HCT116 (cell line): Measurements from ENCODE around the gene NFE2L3.

Source experiments
- CBX3 ChIP-seq: IDR thresholded peaks from 2 replicates; pipeline ENCODE4 v1.6.1; 2012; ENCODE audit warnings: low read depth
- CEBPB ChIP-seq: IDR thresholded peaks from 2 replicates; pipeline ENCODE4 v1.6.1; 2012; ENCODE audit warnings: low read depth
- EGR1 ChIP-seq: IDR thresholded peaks from 2 replicates; pipeline ENCODE4 v1.6.1; 2012; ENCODE audit warnings: low read depth
- EZH2 ChIP-seq: fragments of 200-600 bp; sonication (generic); IDR thresholded peaks from 2 replicates; pipeline ENCODE4 v1.6.1; 2017; ENCODE audit warnings: antibody characterized with exemption, mixed run types
- EZH2phosphoT487 ChIP-seq: fragments of 200-600 bp; IDR thresholded peaks from 2 replicates; pipeline ENCODE4 v1.6.1; 2018; ENCODE audit warnings: antibody characterized with exemption, borderline replicate concordance
- POLR2A ChIP-seq: IDR thresholded peaks from 2 replicates; pipeline ENCODE4 v1.7.0; 2011; ENCODE audit warnings: borderline replicate concordance; ENCODE audit not compliant: insufficient read depth, insufficient read length; ENCODE audit errors: extremely low read depth
- POLR2AphosphoS5 ChIP-seq: IDR thresholded peaks from 2 replicates; pipeline ENCODE4 v1.6.1; 2011; ENCODE audit warnings: mild to moderate bottlenecking, low read depth, low read length, moderate library complexity
- YY1 ChIP-seq: IDR thresholded peaks from 2 replicates; pipeline ENCODE4 v1.6.1; 2011; ENCODE audit warnings: low read length, low read depth, moderate library complexity, mild to moderate bottlenecking; ENCODE audit not compliant: insufficient replicate concordance; ENCODE audit errors: extremely low read depth
- ZBTB33 ChIP-seq: IDR thresholded peaks from 2 replicates; pipeline ENCODE4 v1.6.1; 2011; ENCODE audit warnings: mild to moderate bottlenecking, low read length, moderate library complexity; ENCODE audit not compliant: insufficient replicate concordance; ENCODE audit errors: extremely low read depth
- TF ChIP-seq, protein P1 (sequence below), 3 experiments: fragments of 200-600 bp in 1 of 3; sonication (generic) in 1 of 3; IDR thresholded peaks in 2 of 3; conservative IDR thresholded peaks in 1 of 3; 2 replicates each; pipeline ENCODE4 v1.5.1; 2012 to 2017; ENCODE audit warnings: low read depth in 2 of 3, low read length in 2 of 3, antibody characterized with exemption in 1 of 3, borderline replicate concordance in 1 of 3, control low read depth in 1 of 3, mild to moderate bottlenecking in 1 of 3, mixed read lengths in 1 of 3, mixed run types in 1 of 3, moderate library complexity in 1 of 3; ENCODE audit not compliant: insufficient read depth in 1 of 3
- TF ChIP-seq, protein P2 (sequence below): IDR thresholded peaks from 2 replicates; pipeline ENCODE4 v1.6.1; 2012
- TF ChIP-seq, protein P3 (sequence below): IDR thresholded peaks from 2 replicates; pipeline ENCODE4 v1.6.1; 2012

GRCh38 chr7:26183545-26184280 lies 31.7 kb downstream of the NFE2L3 start:
- no peak for TF ChIP-seq EZH2
- TF ChIP-seq, protein P1, sequence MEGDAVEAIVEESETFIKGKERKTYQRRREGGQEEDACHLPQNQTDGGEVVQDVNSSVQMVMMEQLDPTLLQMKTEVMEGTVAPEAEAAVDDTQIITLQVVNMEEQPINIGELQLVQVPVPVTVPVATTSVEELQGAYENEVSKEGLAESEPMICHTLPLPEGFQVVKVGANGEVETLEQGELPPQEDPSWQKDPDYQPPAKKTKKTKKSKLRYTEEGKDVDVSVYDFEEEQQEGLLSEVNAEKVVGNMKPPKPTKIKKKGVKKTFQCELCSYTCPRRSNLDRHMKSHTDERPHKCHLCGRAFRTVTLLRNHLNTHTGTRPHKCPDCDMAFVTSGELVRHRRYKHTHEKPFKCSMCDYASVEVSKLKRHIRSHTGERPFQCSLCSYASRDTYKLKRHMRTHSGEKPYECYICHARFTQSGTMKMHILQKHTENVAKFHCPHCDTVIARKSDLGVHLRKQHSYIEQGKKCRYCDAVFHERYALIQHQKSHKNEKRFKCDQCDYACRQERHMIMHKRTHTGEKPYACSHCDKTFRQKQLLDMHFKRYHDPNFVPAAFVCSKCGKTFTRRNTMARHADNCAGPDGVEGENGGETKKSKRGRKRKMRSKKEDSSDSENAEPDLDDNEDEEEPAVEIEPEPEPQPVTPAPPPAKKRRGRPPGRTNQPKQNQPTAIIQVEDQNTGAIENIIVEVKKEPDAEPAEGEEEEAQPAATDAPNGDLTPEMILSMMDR (IDR thresholded peaks at IDR 0.05 in 2 of 3, conservative IDR thresholded peaks at IDR 0.05 in 1 of 3; ENCODE audit: borderline replicate concordance in 1 of 3, insufficient read depth in 1 of 3, low read depth in 2 of 3, low read length in 2 of 3) = no peak
- no peak for TF ChIP-seq ZBTB33
- TF ChIP-seq POLR2AphosphoS5 = no peak; the same call in 1 of the 2 replicates
- TF ChIP-seq CEBPB = 0 out of 2 replicates have a peak, but pooled peaks have one; percentile 15
- no peak for TF ChIP-seq EGR1
- TF ChIP-seq POLR2A = no peak
- TF ChIP-seq CBX3 = no peak
- TF ChIP-seq, protein P2, sequence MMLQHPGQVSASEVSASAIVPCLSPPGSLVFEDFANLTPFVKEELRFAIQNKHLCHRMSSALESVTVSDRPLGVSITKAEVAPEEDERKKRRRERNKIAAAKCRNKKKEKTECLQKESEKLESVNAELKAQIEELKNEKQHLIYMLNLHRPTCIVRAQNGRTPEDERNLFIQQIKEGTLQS = no peak
- TF ChIP-seq, protein P3, sequence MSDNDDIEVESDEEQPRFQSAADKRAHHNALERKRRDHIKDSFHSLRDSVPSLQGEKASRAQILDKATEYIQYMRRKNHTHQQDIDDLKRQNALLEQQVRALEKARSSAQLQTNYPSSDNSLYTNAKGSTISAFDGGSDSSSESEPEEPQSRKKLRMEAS = no peak
- no peak for TF ChIP-seq EZH2phosphoT487
- TF ChIP-seq YY1 = no peak
